ENCODE results near the gene MGAT5.

- TF ChIP-seq POLR2AphosphoS5 (IDR thresholded peaks at IDR 0.05) = no peak
- TF ChIP-seq, protein P1, sequence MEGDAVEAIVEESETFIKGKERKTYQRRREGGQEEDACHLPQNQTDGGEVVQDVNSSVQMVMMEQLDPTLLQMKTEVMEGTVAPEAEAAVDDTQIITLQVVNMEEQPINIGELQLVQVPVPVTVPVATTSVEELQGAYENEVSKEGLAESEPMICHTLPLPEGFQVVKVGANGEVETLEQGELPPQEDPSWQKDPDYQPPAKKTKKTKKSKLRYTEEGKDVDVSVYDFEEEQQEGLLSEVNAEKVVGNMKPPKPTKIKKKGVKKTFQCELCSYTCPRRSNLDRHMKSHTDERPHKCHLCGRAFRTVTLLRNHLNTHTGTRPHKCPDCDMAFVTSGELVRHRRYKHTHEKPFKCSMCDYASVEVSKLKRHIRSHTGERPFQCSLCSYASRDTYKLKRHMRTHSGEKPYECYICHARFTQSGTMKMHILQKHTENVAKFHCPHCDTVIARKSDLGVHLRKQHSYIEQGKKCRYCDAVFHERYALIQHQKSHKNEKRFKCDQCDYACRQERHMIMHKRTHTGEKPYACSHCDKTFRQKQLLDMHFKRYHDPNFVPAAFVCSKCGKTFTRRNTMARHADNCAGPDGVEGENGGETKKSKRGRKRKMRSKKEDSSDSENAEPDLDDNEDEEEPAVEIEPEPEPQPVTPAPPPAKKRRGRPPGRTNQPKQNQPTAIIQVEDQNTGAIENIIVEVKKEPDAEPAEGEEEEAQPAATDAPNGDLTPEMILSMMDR (IDR thresholded peaks at IDR 0.05) = no peak
- no peak for TF ChIP-seq EP300 (IDR thresholded peaks at IDR 0.05)
- no peak for TF ChIP-seq POLR2A (IDR thresholded peaks at IDR 0.05; ENCODE audit: low read depth)
Measured at GRCh38 chr2:134362152-134362668, 108.3 kb downstream of the MGAT5 start.
